ENCODE results near the gene FOXP1.

DNA sequence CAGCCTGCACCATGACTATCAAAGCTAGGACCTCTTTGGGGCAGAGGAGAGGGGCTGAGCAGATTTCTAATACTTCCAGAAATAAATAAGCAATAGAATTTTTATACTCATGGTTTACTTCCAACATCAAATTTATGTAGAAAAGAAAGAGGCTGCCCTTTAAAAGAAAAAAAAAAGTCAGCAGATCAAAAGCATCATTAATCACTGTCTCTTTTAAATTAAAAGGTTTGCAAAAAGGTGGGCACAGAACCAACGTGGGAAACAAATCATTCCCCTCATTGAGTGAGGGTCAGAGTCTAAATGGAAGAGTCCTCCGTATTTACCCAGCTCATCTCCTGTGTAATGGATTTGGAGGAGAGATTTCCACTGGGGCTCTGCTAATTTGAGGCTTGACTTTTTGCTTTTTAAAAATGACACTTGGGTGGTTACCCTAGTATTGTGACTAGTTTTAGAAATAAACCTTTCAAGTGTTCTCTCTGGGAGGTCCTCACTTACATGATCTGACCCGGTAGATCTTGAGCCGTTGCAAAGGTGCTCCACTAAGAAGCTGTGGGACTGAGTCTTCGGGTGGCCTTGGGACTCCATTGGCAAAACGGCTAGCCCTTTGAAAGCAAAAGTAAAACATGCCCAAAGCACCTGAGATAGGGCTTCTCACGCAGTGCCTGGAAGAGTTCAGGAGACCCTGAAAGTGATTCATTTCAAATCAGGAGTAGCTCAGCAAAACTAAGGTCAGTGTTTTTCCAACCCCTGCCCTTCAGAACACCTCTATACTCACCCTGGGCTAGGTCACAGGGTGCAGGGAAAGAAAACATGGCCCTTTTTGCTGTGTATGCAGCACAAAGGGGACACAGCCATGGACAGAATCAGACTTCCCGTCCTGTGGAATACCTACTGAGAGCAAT, 320.9 kb downstream of the FOXP1 start:
- TF ChIP-seq SMC3 (conservative IDR thresholded peaks at IDR 0.05; ENCODE audit: poor library complexity): no peak
- TF ChIP-seq, protein P1, sequence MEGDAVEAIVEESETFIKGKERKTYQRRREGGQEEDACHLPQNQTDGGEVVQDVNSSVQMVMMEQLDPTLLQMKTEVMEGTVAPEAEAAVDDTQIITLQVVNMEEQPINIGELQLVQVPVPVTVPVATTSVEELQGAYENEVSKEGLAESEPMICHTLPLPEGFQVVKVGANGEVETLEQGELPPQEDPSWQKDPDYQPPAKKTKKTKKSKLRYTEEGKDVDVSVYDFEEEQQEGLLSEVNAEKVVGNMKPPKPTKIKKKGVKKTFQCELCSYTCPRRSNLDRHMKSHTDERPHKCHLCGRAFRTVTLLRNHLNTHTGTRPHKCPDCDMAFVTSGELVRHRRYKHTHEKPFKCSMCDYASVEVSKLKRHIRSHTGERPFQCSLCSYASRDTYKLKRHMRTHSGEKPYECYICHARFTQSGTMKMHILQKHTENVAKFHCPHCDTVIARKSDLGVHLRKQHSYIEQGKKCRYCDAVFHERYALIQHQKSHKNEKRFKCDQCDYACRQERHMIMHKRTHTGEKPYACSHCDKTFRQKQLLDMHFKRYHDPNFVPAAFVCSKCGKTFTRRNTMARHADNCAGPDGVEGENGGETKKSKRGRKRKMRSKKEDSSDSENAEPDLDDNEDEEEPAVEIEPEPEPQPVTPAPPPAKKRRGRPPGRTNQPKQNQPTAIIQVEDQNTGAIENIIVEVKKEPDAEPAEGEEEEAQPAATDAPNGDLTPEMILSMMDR (IDR thresholded peaks at IDR 0.05; ENCODE audit: poor library complexity, severe bottlenecking): no peak
- TF ChIP-seq TAF1 (IDR thresholded peaks at IDR 0.05; ENCODE audit: low read depth): no peak
